HG02852 (cell line): Measurements from ENCODE around the gene RDH16.
A peak's percentile ranks its signal among the peaks of the same experiment; 100 is the strongest.
"Not testable (repeated sequence)": the region's sequence is repeated elsewhere in the genome, so short reads cannot be mapped to it uniquely, and the experiment has no call there.

ENCODE experiments used
- ATAC-seq: cut with Tn5 transposase; IDR thresholded peaks from one replicate; pipeline ENCODE4 v1.9.1; 2021; ENCODE audit warnings: mild to moderate bottlenecking, moderate library complexity; ENCODE audit not compliant: unreplicated experiment

Gene RDH16

GRCh38 chr12:56954958-56955355 is 2.5 kb downstream of the RDH16 start:
- no peak for ATAC-seq

- no peak for ATAC-seq
Observed at GRCh38 chr12:56954057-56954957, 3.1 kb downstream of the RDH16 start.

GRCh38 chr12:56953314-56953713 is 4.1 kb downstream of the RDH16 start:
- ATAC-seq, result no peak

- no peak for ATAC-seq
Observed at GRCh38 chr12:56951582-56952339, 5.6 kb downstream of the RDH16 start.

GRCh38 chr12:56948881-56949280 is 8.5 kb downstream of the RDH16 start:
- no peak for ATAC-seq

- ATAC-seq, result no peak
Observed at GRCh38 chr12:56948457-56948777, 9.0 kb downstream of the RDH16 start.

- no peak for ATAC-seq
Observed at GRCh38 chr12:56947633-56948456, 9.6 kb downstream of the RDH16 start.

GRCh38 chr12:56943878-56944277 is 13.5 kb downstream of the RDH16 start:
- ATAC-seq, result no peak

- ATAC-seq, result not testable (repeated sequence)
Observed at GRCh38 chr12:56943374-56943773, 14.0 kb downstream of the RDH16 start.

- ATAC-seq, result peak; percentile 50
Observed at GRCh38 chr12:56941299-56942017, 15.9 kb downstream of the RDH16 start.

- not testable (repeated sequence) for ATAC-seq
Observed at GRCh38 chr12:56940942-56941298, 16.5 kb downstream of the RDH16 start.

- no peak for ATAC-seq
Observed at GRCh38 chr12:56935752-56936151, 21.7 kb downstream of the RDH16 start.

- ATAC-seq, result no peak
Observed at GRCh38 chr12:56935157-56935556, 22.3 kb downstream of the RDH16 start.

- no peak for ATAC-seq
Observed at GRCh38 chr12:56933826-56934625, 23.4 kb downstream of the RDH16 start, which contains the start of gene SDR9C7. SDR9C7 (minus strand) TSS chr12:56934408; CDS start chr12:56934261, 147 bp downstream.

- ATAC-seq, result no peak
Observed at GRCh38 chr12:56932867-56933266, 24.5 kb downstream of the RDH16 start.

- ATAC-seq, result no peak
Observed at GRCh38 chr12:56932146-56932545, 25.3 kb downstream of the RDH16 start.

- ATAC-seq, result no peak
Observed at GRCh38 chr12:56931474-56931978, 25.9 kb downstream of the RDH16 start.

- no peak for ATAC-seq
Observed at GRCh38 chr12:56930241-56930640, 27.2 kb downstream of the RDH16 start.

GRCh38 chr12:56929780-56930179 is 27.6 kb downstream of the RDH16 start:
- ATAC-seq, result no peak

- ATAC-seq, result no peak
Observed at GRCh38 chr12:56928262-56928661, 29.1 kb downstream of the RDH16 start.
